ENCODE data around the gene ARHGDIG.
"Not testable (repeated sequence)": the region's sequence is repeated elsewhere in the genome, so short reads cannot be mapped to it uniquely, and the experiment has no call there.

The ARHGDIG gene

DNA sequence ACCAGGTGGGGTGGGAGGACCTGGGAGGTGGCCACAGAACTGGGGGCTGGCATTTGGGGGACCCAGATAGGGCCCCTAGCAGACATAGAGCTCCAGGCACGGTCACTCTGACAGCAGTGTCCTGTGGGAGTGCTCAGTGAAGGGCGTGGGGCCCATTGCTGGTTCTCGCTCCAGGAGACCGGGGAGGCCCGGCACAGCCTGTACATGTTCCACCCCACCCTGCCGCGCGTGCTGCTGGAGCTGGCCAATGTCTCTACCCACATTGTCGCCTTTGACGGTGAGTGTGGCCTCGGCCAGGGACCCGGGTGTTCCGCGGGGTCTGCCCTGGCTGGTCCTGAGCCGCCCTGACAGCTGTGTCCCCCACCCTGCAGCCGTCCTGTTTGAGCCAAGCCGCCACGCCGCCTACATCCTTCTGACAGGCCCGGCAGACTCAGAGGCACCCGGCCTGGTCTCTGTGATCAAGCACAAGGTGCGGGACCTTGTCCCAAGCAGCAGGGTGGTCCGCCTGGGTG lies 15.9 kb upstream of the ARHGDIG start:
- H3K4me3 ChIP-seq (ENCODE audit: low read length), result no peak overlapping the region
- DNase-seq (ENCODE audit: low read depth), result no peak

GRCh38 chr16:265002-265529 lies 15.3 kb upstream of the ARHGDIG start:
- DNase-seq (ENCODE audit: low read depth), result no peak
- H3K4me3 ChIP-seq (ENCODE audit: low read length), result no peak overlapping the region
- TF ChIP-seq, protein P1, sequence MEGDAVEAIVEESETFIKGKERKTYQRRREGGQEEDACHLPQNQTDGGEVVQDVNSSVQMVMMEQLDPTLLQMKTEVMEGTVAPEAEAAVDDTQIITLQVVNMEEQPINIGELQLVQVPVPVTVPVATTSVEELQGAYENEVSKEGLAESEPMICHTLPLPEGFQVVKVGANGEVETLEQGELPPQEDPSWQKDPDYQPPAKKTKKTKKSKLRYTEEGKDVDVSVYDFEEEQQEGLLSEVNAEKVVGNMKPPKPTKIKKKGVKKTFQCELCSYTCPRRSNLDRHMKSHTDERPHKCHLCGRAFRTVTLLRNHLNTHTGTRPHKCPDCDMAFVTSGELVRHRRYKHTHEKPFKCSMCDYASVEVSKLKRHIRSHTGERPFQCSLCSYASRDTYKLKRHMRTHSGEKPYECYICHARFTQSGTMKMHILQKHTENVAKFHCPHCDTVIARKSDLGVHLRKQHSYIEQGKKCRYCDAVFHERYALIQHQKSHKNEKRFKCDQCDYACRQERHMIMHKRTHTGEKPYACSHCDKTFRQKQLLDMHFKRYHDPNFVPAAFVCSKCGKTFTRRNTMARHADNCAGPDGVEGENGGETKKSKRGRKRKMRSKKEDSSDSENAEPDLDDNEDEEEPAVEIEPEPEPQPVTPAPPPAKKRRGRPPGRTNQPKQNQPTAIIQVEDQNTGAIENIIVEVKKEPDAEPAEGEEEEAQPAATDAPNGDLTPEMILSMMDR (conservative IDR thresholded peaks at IDR 0.05; ENCODE audit: low read length), result no peak

More for the DNA sequence above, 15.9 kb upstream of the ARHGDIG start:
- TF ChIP-seq, protein P1 (conservative IDR thresholded peaks at IDR 0.05; ENCODE audit: low read length), result no peak

DNA sequence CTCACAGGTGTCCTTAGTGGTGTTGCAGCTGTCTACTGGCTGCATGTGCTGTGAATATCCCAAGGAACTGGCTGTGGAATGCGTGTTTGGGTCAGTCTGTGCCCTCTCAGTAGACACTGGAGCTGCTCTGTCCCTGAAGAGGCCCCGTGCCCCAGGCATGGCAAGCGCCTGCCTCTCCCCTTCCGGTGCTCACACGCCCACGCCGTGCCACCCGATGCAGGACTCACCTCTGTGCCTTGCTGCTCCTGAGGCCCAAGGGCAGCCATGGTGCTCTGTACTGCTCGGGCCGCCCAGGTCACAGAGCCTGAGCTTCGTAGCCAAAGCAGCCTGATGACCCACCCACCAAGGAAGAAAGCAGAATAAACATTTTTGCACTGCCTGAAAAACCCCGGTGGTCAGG lies 14.7 kb upstream of the ARHGDIG start:
- no peak for DNase-seq (ENCODE audit: low read depth)
- TF ChIP-seq, protein P1 (conservative IDR thresholded peaks at IDR 0.05; ENCODE audit: low read length), result no peak
- H3K4me3 ChIP-seq (ENCODE audit: low read length), result no peak overlapping the region

DNA sequence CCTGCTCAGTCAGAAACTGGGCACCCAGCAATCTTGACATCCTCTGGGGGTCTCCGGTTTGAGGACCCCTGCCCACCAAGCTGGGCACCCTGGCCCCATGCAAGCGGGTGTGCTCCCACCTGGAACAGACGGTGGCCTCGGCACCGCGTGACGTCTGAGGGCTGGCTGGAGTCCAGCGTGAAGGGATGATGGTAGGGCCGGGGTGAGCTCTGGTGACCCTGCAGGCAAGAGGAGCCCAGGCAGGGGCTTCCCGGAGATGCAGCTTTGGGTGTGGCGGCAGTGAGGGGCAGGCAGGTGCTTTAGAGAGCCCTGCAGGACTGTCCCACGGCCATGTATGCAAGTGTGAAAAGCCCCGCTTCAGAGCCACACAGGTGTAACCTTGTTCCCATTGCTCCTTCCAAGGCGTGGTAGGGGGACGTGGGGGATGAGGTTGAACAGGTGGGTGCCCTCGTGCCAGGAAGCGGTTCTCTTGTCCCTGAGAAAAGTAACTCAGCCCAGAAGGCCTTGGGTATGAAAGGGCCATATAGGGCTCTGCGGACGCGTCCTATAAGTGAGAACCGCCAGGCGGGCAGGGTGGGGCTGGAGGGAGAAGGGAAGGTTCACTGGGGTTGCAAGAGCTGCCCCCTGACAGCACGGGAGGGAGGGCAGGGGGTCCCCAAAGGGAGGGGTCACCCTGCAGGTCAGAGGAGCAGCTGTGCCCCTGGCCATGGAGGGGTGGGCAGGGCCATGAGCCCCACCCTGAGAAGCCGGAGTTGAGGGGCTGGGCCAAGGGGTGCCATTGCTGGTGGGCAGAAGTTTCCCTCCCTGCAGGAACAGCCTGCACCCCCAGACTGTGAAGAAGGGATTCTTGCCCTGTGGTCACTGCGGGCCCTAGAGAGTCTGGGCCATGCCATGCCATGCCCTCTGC lies 13.9 kb upstream of the ARHGDIG start:
- no peak overlapping the region for H3K4me3 ChIP-seq (ENCODE audit: low read length)
- TF ChIP-seq, protein P1 (conservative IDR thresholded peaks at IDR 0.05; ENCODE audit: low read length), result no peak
- no peak for DNase-seq (ENCODE audit: low read depth)

- DNase-seq (ENCODE audit: low read depth), result not testable (repeated sequence)
These were observed 12.8 kb upstream of the ARHGDIG start for GRCh38 chr16:267562-267961.

GRCh38 chr16:268141-269053 lies 12.0 kb upstream of the ARHGDIG start:
- H3K4me3 ChIP-seq (ENCODE audit: low read length), result no peak overlapping the region
- DNase-seq (ENCODE audit: low read depth), result no peak
- TF ChIP-seq, protein P1 (conservative IDR thresholded peaks at IDR 0.05; ENCODE audit: low read length), result no peak

More at GRCh38 chr16:267562-267961, 12.8 kb upstream of the ARHGDIG start:
- not testable (repeated sequence) for H3K4me3 ChIP-seq (ENCODE audit: low read length)

All from AG10803 (cell line).